ENCODE data around the gene TRABD2B.

The TRABD2B gene

GRCh38 chr1:47854552-47855144, 142.5 kb downstream of the TRABD2B start:
- ChIA-PET POLR2A (interaction anchor here (0.5 kb wide), 1 partner anchor 417 kb away, joined by 3 read pairs; the partner anchor contains the start of gene FOXD2), CTCF (interaction anchor here (0.5 kb wide), 1 partner anchor 277 kb away, joined by 4 read pairs; no protein-coding TSS in a partner anchor)
- Histone ChIP-seq H3K36me3 (ENCODE audit: control insufficient read depth in 2 of 2, insufficient read depth in 1 of 2, low read length in 2 of 2) (no peaks in the 10 kb centered on the region), H3K9me3 (ENCODE audit: control insufficient read depth, insufficient read depth, low read depth, low read length) (no peaks in the 10 kb centered on the region), H3K4me1 (ENCODE audit: control insufficient read depth, insufficient read depth, low read length) (no peaks in the 10 kb centered on the region), H3K27ac (ENCODE audit: extremely low read depth, low read depth, low read length) (no peak overlapping the region), H3K4me3 (ENCODE audit: low read depth, low read length) (no peak overlapping the region)
- TF ChIP-seq PRDM4 (tag by site-specific recombination; IDR thresholded peaks at IDR 0.05) (no peak), SP7 (tag by site-specific recombination; IDR thresholded peaks at IDR 0.05) (no peak), ZNF354C (tag by site-specific recombination; IDR thresholded peaks at IDR 0.05; ENCODE audit: borderline replicate concordance, low read depth) (no peak), ZNF394 (tag by site-specific recombination; IDR thresholded peaks at IDR 0.05; ENCODE audit: borderline replicate concordance) (no peak)

GRCh38 chr1:47853852-47854251, 143.3 kb downstream of the TRABD2B start:
- Histone ChIP-seq H3K9me3 (ENCODE audit: control insufficient read depth, insufficient read depth, low read depth, low read length) (no peaks in the 10 kb centered on the region), H3K4me1 (ENCODE audit: control insufficient read depth, insufficient read depth, low read length) (no peaks in the 10 kb centered on the region), H3K36me3 (ENCODE audit: control insufficient read depth in 2 of 2, insufficient read depth in 1 of 2, low read length in 2 of 2) (no peaks in the 10 kb centered on the region), H3K27ac (ENCODE audit: extremely low read depth, low read depth, low read length) (no peak overlapping the region), H3K4me3 (ENCODE audit: low read depth, low read length) (no peak overlapping the region)
- ChIA-PET POLR2A (no interaction called here), CTCF (no interaction called here)
- TF ChIP-seq KLF16 (tag by site-specific recombination; IDR thresholded peaks at IDR 0.05) (no peak), ZNF26 (tag by site-specific recombination; IDR thresholded peaks at IDR 0.05) (no peak), ZNF37A (tag by site-specific recombination; IDR thresholded peaks at IDR 0.05) (no peak), ZNF830 (tag by site-specific recombination; IDR thresholded peaks at IDR 0.05; ENCODE audit: low read depth) (no peak), ZNF704 (tag by site-specific recombination; IDR thresholded peaks at IDR 0.05) (no peak), ZNF211 (tag by site-specific recombination; IDR thresholded peaks at IDR 0.05; ENCODE audit: low read depth) (no peak), ZNF600 (tag by site-specific recombination; IDR thresholded peaks at IDR 0.05) (no peak)

- H3K4me1 ChIP-seq (ENCODE audit: control insufficient read depth, insufficient read depth, low read length), result no peaks in the 10 kb centered on the region
- H3K4me3 ChIP-seq (ENCODE audit: low read depth, low read length), result no peak overlapping the region
- H3K36me3 ChIP-seq (ENCODE audit: control insufficient read depth in 2 of 2, insufficient read depth in 1 of 2, low read length in 2 of 2), result no peaks in the 10 kb centered on the region
- ChIA-PET CTCF (interaction anchor here (0.7 kb wide), 1 partner anchor 97 kb away, joined by 3 read pairs; no protein-coding TSS in a partner anchor), POLR2A (no interaction called here)
- H3K9me3 ChIP-seq (ENCODE audit: control insufficient read depth, insufficient read depth, low read depth, low read length), result no peaks in the 10 kb centered on the region
- H3K27ac ChIP-seq (ENCODE audit: extremely low read depth, low read depth, low read length), result no peak overlapping the region
- TF ChIP-seq ZNF16 (tag by site-specific recombination; IDR thresholded peaks at IDR 0.05; ENCODE audit: low read depth), result no peak
- no peak for TF ChIP-seq PBX3 (CRISPR knock-in tag; IDR thresholded peaks at IDR 0.05)
These were observed 144.1 kb downstream of the TRABD2B start for GRCh38 chr1:47853059-47853458.
